GM20431 (cell line): Measurements from ENCODE around the gene C10orf67.

Source experiments
- in situ Hi-C: fragments of 300-500 bp; cut with MseI, MboI; formaldehyde crosslinking; loops from one replicate; pipeline ENCODE4 v1.15.0; 2020; ENCODE audit warnings: low sequenced_read_pairs; ENCODE audit not compliant: unreplicated experiment

Gene C10orf67

GRCh38 chr10:23326544-23327307 lies 17.9 kb downstream of the C10orf67 start:
- in situ Hi-C loops: no loop called here

- in situ Hi-C loops: no loop called here
Observed at GRCh38 chr10:23325132-23325531, 19.5 kb downstream of the C10orf67 start.

- in situ Hi-C loops: loop anchor here (25.0 kb wide), 1 partner anchor 363 kb away; no protein-coding TSS in a partner anchor
Observed at GRCh38 chr10:23324351-23324750, 20.2 kb downstream of the C10orf67 start.

GRCh38 chr10:23322082-23322481 lies 22.5 kb downstream of the C10orf67 start:
- in situ Hi-C loops: loop anchor here (25.0 kb wide), 1 partner anchor 365 kb away; no protein-coding TSS in a partner anchor

GRCh38 chr10:23319835-23320234 lies 24.8 kb downstream of the C10orf67 start:
- in situ Hi-C loops: loop anchor here (10.0 to 25.0 kb wide), 2 partner anchors 205 to 367 kb away; no protein-coding TSS in a partner anchor

- in situ Hi-C loops: loop anchor here (10.0 to 25.0 kb wide), 2 partner anchors 206 to 369 kb away; no protein-coding TSS in a partner anchor
Observed at GRCh38 chr10:23318359-23318758, 26.2 kb downstream of the C10orf67 start.

- in situ Hi-C loops: loop anchor here (10.0 to 25.0 kb wide), 2 partner anchors 207 to 370 kb away; no protein-coding TSS in a partner anchor
Observed at GRCh38 chr10:23317416-23317815, 27.2 kb downstream of the C10orf67 start.

- in situ Hi-C loops: loop anchor here (10.0 to 25.0 kb wide), 2 partner anchors 208 to 371 kb away; no protein-coding TSS in a partner anchor
Observed at GRCh38 chr10:23316406-23316805, 28.2 kb downstream of the C10orf67 start.

GRCh38 chr10:23315966-23316365 lies 28.6 kb downstream of the C10orf67 start:
- in situ Hi-C loops: loop anchor here (10.0 to 25.0 kb wide), 2 partner anchors 209 to 371 kb away; no protein-coding TSS in a partner anchor

- in situ Hi-C loops: loop anchor here (10.0 to 25.0 kb wide), 2 partner anchors 210 to 372 kb away; no protein-coding TSS in a partner anchor
Observed at GRCh38 chr10:23314835-23315239, 29.8 kb downstream of the C10orf67 start.

- in situ Hi-C loops: loop anchor here (10.0 to 25.0 kb wide), 2 partner anchors 214 to 376 kb away; no protein-coding TSS in a partner anchor
Observed at GRCh38 chr10:23311034-23311433, 33.6 kb downstream of the C10orf67 start.

- in situ Hi-C loops: loop anchor here (10.0 to 25.0 kb wide), 2 partner anchors 214 to 377 kb away; no protein-coding TSS in a partner anchor
Observed at GRCh38 chr10:23310404-23310803, 34.2 kb downstream of the C10orf67 start.

- in situ Hi-C loops: loop anchor here (25.0 kb wide), 2 partner anchors 138 to 387 kb away; no protein-coding TSS in a partner anchor
Observed at GRCh38 chr10:23299961-23300360, 44.6 kb downstream of the C10orf67 start.

GRCh38 chr10:23294638-23295247 lies 49.9 kb downstream of the C10orf67 start:
- in situ Hi-C loops: loop anchor here (25.0 kb wide), 1 partner anchor 132 kb away; no protein-coding TSS in a partner anchor

- in situ Hi-C loops: loop anchor here (25.0 kb wide), 1 partner anchor 132 kb away; no protein-coding TSS in a partner anchor
Observed at GRCh38 chr10:23293973-23294590, 50.5 kb downstream of the C10orf67 start.

GRCh38 chr10:23293145-23293724 lies 51.4 kb downstream of the C10orf67 start:
- in situ Hi-C loops: loop anchor here (25.0 kb wide), 1 partner anchor 131 kb away; no protein-coding TSS in a partner anchor

GRCh38 chr10:23291551-23292334 lies 52.9 kb downstream of the C10orf67 start:
- in situ Hi-C loops: loop anchor here (25.0 kb wide), 1 partner anchor 129 kb away; no protein-coding TSS in a partner anchor

GRCh38 chr10:23284674-23285335 lies 59.8 kb downstream of the C10orf67 start:
- in situ Hi-C loops: loop anchor here (25.0 kb wide), 1 partner anchor 123 kb away; no protein-coding TSS in a partner anchor
